Vagina (tissue), 2 donors: ENCODE results near the gene PIK3R5.

Experiments
- POLR2AphosphoS5 ChIP-seq, 2 donors: sonication (generic); formaldehyde crosslinking; IDR thresholded peaks; one replicate each; pipeline ENCODE4 v1.9.0; 2017; ENCODE audit warnings: antibody characterized with exemption in 2 of 2, mild to moderate bottlenecking in 2 of 2, low read depth in 1 of 2; ENCODE audit not compliant: insufficient read depth in 1 of 2
- TF ChIP-seq, protein P1 (sequence below), 3 experiments: fragments of 450-650 bp in 2 of 3; fragments of 200-600 bp in 1 of 3; sonication (generic) in 1 of 3; IDR thresholded peaks; one replicate each; pipeline ENCODE4 v1.5.1; 2017 to 2019; ENCODE audit warnings: antibody characterized with exemption in 3 of 3, mild to moderate bottlenecking in 2 of 3, moderate library complexity in 2 of 3

DNA sequence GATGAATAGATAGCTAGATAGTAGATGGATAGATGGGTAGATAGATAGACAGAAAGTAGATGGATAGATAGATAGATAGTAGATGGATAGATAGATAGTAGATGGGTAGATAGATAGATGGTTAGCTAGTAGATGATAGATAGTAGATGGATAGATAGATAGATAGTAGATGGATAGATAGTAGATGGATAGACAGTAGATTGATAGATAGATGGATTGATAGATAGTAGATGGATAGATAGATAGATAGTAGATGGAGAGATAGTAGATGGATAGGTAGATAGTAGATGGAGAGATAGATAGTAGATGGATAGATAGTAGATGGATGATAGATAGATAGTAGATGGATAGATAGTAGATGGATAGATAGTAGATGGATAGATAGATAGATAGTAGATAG, 40.4 kb downstream of the PIK3R5 start:
- TF ChIP-seq, protein P1, sequence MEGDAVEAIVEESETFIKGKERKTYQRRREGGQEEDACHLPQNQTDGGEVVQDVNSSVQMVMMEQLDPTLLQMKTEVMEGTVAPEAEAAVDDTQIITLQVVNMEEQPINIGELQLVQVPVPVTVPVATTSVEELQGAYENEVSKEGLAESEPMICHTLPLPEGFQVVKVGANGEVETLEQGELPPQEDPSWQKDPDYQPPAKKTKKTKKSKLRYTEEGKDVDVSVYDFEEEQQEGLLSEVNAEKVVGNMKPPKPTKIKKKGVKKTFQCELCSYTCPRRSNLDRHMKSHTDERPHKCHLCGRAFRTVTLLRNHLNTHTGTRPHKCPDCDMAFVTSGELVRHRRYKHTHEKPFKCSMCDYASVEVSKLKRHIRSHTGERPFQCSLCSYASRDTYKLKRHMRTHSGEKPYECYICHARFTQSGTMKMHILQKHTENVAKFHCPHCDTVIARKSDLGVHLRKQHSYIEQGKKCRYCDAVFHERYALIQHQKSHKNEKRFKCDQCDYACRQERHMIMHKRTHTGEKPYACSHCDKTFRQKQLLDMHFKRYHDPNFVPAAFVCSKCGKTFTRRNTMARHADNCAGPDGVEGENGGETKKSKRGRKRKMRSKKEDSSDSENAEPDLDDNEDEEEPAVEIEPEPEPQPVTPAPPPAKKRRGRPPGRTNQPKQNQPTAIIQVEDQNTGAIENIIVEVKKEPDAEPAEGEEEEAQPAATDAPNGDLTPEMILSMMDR (IDR thresholded peaks at IDR 0.05), result no peak
- no peak for TF ChIP-seq POLR2AphosphoS5 (IDR thresholded peaks at IDR 0.05; ENCODE audit: insufficient read depth in 1 of 2, low read depth in 1 of 2)
